ENCODE data around the gene BRIP1. TPM values are rescaled to one million over a fixed set of nuclear protein-coding genes. Genes with fewer than 3 reads are reported as not detected.

The BRIP1 gene
- total RNA-seq, 2 donors from 2014 or later, result 1.5 to 2.3 TPM

- H3K9me3 ChIP-seq (ENCODE audit: control insufficient read depth, low read length, poor library complexity, severe bottlenecking), result no peaks in the 10 kb centered on the region
- Mint-ChIP-seq H3K36me3 (ENCODE audit: low read depth) (no peaks in the 10 kb centered on the region), H3K27me3 (no peaks in the 10 kb centered on the region), H3K27ac (no peak overlapping the region), H3K4me3 (no peak overlapping the region), H3K4me1 (no peaks in the 10 kb centered on the region)
- no peak for ATAC-seq
- DNase-seq, result no peak
Measured at GRCh38 chr17:61717352-61717751, 146.0 kb downstream of the BRIP1 start.

- no peak for DNase-seq
- no peaks in the 10 kb centered on the region for H3K9me3 ChIP-seq (ENCODE audit: control insufficient read depth, low read length, poor library complexity, severe bottlenecking)
- Mint-ChIP-seq H3K4me1 (no peaks in the 10 kb centered on the region), H3K27ac (no peak overlapping the region), H3K36me3 (ENCODE audit: low read depth) (no peaks in the 10 kb centered on the region), H3K4me3 (no peak overlapping the region), H3K27me3 (no peaks in the 10 kb centered on the region)
- ATAC-seq, result no peak
Measured at GRCh38 chr17:61716225-61716829, 147.0 kb downstream of the BRIP1 start.

GRCh38 chr17:61715348-61715747 is 148.0 kb downstream of the BRIP1 start:
- ATAC-seq (no peak), DNase-seq (no peak)
- H3K36me3 Mint-ChIP-seq (ENCODE audit: low read depth), result no peaks in the 10 kb centered on the region
- no peaks in the 10 kb centered on the region for H3K4me1 Mint-ChIP-seq
- H3K4me3 Mint-ChIP-seq, result no peak overlapping the region
- H3K27me3 Mint-ChIP-seq, result no peaks in the 10 kb centered on the region
- H3K27ac Mint-ChIP-seq, result no peak overlapping the region
- no peaks in the 10 kb centered on the region for H3K9me3 ChIP-seq (ENCODE audit: control insufficient read depth, low read length, poor library complexity, severe bottlenecking)

DNA sequence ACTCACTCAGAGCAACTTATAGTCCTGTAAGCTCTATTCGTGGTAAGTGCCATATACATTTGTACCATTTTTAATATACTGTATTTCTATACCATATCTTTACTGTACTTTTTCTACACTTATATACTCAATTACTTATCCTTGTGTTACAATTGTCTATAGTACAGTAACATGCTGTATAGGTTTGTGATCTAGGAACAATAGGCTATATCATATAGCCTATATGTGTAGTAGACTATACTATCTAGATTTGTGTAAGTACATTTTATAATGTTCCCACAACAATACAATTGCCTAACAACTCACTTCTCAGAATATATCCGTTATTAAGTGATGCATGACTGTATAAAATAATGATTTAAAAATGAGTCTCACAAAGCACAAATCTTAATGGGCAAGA is 149.0 kb downstream of the BRIP1 start:
- DNase-seq (no peak), ATAC-seq (no peak)
- no peaks in the 10 kb centered on the region for H3K9me3 ChIP-seq (ENCODE audit: control insufficient read depth, low read length, poor library complexity, severe bottlenecking)
- no peak overlapping the region for H3K4me3 Mint-ChIP-seq
- no peaks in the 10 kb centered on the region for H3K4me1 Mint-ChIP-seq
- H3K36me3 Mint-ChIP-seq (ENCODE audit: low read depth), result no peaks in the 10 kb centered on the region
- no peaks in the 10 kb centered on the region for H3K27me3 Mint-ChIP-seq
- H3K27ac Mint-ChIP-seq, result no peak overlapping the region

DNA sequence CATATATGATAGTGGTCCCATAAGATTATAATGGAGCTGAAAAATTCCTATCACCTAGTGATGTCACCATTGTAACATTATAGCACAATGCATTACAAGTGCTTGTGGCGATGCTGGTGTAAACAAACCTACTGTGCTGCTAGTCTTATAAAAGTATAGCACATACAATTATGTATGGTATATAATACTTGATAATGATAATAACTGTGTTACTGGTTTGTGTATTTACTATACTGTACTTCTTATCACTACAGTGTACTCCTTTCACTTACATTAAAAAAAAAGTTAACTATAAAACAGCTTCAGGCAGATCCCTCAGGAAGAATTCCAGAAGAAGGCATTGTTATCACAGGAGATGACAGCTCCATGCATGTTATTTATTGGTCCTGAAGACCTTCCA is 150.3 kb downstream of the BRIP1 start:
- ATAC-seq (no peak), DNase-seq (no peak)
- Mint-ChIP-seq H3K27me3 (no peaks in the 10 kb centered on the region), H3K4me3 (no peak overlapping the region), H3K4me1 (no peaks in the 10 kb centered on the region), H3K36me3 (ENCODE audit: low read depth) (no peaks in the 10 kb centered on the region), H3K27ac (no peak overlapping the region)
- H3K9me3 ChIP-seq (ENCODE audit: control insufficient read depth, low read length, poor library complexity, severe bottlenecking), result no peaks in the 10 kb centered on the region

- no peaks in the 10 kb centered on the region for H3K36me3 Mint-ChIP-seq (ENCODE audit: low read depth)
- H3K4me3 Mint-ChIP-seq, result no peak overlapping the region
- no peaks in the 10 kb centered on the region for H3K4me1 Mint-ChIP-seq
- H3K27me3 Mint-ChIP-seq, result no peaks in the 10 kb centered on the region
- ATAC-seq (no peak), DNase-seq (no peak)
- H3K9me3 ChIP-seq (ENCODE audit: control insufficient read depth, low read length, poor library complexity, severe bottlenecking), result peaks cover 3% of the 10 kb centered on the region
- H3K27ac Mint-ChIP-seq, result no peak overlapping the region
Measured at GRCh38 chr17:61710546-61710945, 152.8 kb downstream of the BRIP1 start.

GRCh38 chr17:61709567-61709966 is 153.8 kb downstream of the BRIP1 start:
- Mint-ChIP-seq H3K27ac (no peak overlapping the region), H3K4me3 (no peak overlapping the region), H3K4me1 (no peaks in the 10 kb centered on the region), H3K27me3 (no peaks in the 10 kb centered on the region), H3K36me3 (ENCODE audit: low read depth) (no peaks in the 10 kb centered on the region)
- DNase-seq (no peak), ATAC-seq (no peak)
- peaks cover 3% of the 10 kb centered on the region for H3K9me3 ChIP-seq (ENCODE audit: control insufficient read depth, low read length, poor library complexity, severe bottlenecking)

DNA sequence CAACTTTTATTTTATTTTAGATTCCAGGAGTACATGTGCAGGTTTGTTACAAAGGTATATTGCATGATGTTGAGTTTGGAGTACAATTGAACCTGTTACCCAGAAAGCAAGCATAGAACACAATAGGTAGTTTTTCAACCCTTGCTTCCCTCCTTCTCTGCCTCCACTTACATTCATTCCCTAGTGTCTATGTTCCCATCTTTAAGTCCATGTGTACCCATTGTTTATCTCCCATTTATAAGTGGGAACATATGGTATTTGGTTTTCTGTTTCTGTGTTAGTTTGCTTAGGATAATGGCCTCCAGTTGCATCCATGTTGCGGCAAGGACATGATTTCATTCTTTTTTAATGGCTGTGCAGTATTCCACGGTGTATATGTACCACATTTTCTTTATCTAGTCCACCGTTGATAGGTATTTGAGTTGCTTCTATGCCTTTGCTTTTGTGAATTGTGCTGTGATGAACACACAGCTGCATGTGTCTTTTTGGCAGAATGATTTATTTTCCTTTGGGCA is 158.3 kb downstream of the BRIP1 start:
- Mint-ChIP-seq H3K36me3 (ENCODE audit: low read depth) (no peaks in the 10 kb centered on the region), H3K27ac (no peak overlapping the region), H3K4me3 (no peak overlapping the region), H3K4me1 (no peaks in the 10 kb centered on the region), H3K27me3 (no peaks in the 10 kb centered on the region)
- no peak for DNase-seq
- no peak for ATAC-seq
- peaks cover 9% of the 10 kb centered on the region for H3K9me3 ChIP-seq (ENCODE audit: control insufficient read depth, low read length, poor library complexity, severe bottlenecking)

DNA sequence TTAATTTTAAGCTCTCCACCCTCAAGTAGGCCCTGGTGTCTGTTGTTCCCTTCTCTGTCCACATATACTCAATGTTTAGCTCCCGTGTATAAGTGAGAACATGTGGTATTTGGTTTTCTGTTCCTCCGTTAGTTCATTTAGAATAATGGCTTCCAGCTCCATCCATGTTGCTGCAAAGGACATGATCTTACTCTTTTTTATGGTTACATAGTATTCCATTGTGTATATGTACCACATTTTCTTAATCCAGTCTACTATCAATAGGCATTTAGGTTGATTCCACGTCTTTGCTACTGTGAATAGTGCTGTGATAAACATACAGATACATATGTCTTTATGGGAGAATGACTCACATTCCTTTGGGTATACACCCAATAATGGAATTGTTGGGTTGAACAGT is 160.9 kb downstream of the BRIP1 start:
- H3K36me3 Mint-ChIP-seq (ENCODE audit: low read depth), result no peaks in the 10 kb centered on the region
- no peak for DNase-seq
- H3K4me1 Mint-ChIP-seq, result no peaks in the 10 kb centered on the region
- H3K27me3 Mint-ChIP-seq, result no peaks in the 10 kb centered on the region
- H3K9me3 ChIP-seq (ENCODE audit: control insufficient read depth, low read length, poor library complexity, severe bottlenecking), result peaks cover 9% of the 10 kb centered on the region
- no peak overlapping the region for H3K4me3 Mint-ChIP-seq
- no peak overlapping the region for H3K27ac Mint-ChIP-seq
- ATAC-seq, result no peak

- Mint-ChIP-seq H3K4me3 (no peak overlapping the region), H3K27me3 (no peaks in the 10 kb centered on the region), H3K27ac (no peak overlapping the region), H3K36me3 (ENCODE audit: low read depth) (no peaks in the 10 kb centered on the region), H3K4me1 (no peaks in the 10 kb centered on the region)
- ATAC-seq, result no peak
- no peak for DNase-seq
- H3K9me3 ChIP-seq (ENCODE audit: control insufficient read depth, low read length, poor library complexity, severe bottlenecking), result peaks cover 9% of the 10 kb centered on the region
Measured at GRCh38 chr17:61701978-61702377, 161.3 kb downstream of the BRIP1 start.

DNA sequence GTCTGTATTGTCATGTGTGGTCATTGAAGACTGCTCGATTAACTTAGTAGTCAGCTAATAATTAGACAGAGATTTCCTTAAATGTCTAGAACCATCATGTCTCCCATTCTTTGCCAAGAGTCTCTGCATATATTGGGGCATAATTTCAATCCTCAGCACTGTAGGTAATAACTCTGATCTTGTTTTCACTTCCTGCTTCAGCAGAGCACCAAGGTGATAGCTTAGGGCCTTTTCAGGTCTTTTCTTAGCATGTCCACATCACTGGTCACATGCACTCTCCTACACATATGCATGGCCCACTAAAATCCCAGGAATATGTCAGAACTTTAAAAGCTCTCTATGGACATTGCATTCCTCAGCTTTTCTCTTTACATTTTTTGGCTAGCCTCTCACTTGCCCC is 162.0 kb downstream of the BRIP1 start:
- Mint-ChIP-seq H3K36me3 (ENCODE audit: low read depth) (no peaks in the 10 kb centered on the region), H3K4me1 (no peaks in the 10 kb centered on the region), H3K27me3 (no peaks in the 10 kb centered on the region), H3K27ac (no peak overlapping the region), H3K4me3 (no peak overlapping the region)
- peaks cover 6% of the 10 kb centered on the region for H3K9me3 ChIP-seq (ENCODE audit: control insufficient read depth, low read length, poor library complexity, severe bottlenecking)
- ATAC-seq (no peak), DNase-seq (no peak)

- ATAC-seq (no peak), DNase-seq (no peak)
- no peak overlapping the region for H3K27ac Mint-ChIP-seq
- H3K4me3 Mint-ChIP-seq, result no peak overlapping the region
- H3K4me1 Mint-ChIP-seq, result no peaks in the 10 kb centered on the region
- H3K9me3 ChIP-seq (ENCODE audit: control insufficient read depth, low read length, poor library complexity, severe bottlenecking), result peaks cover 6% of the 10 kb centered on the region
- no peaks in the 10 kb centered on the region for H3K27me3 Mint-ChIP-seq
- no peaks in the 10 kb centered on the region for H3K36me3 Mint-ChIP-seq (ENCODE audit: low read depth)
Measured at GRCh38 chr17:61700252-61700651, 163.1 kb downstream of the BRIP1 start.

- ATAC-seq, result no peak
- no peak for DNase-seq
- H3K4me3 Mint-ChIP-seq, result no peak overlapping the region
- no peaks in the 10 kb centered on the region for H3K36me3 Mint-ChIP-seq (ENCODE audit: low read depth)
- H3K27ac Mint-ChIP-seq, result no peak overlapping the region
- peaks cover 6% of the 10 kb centered on the region for H3K9me3 ChIP-seq (ENCODE audit: control insufficient read depth, low read length, poor library complexity, severe bottlenecking)
- H3K27me3 Mint-ChIP-seq, result no peaks in the 10 kb centered on the region
- no peaks in the 10 kb centered on the region for H3K4me1 Mint-ChIP-seq
Measured at GRCh38 chr17:61699694-61700093, 163.6 kb downstream of the BRIP1 start.

- Mint-ChIP-seq H3K36me3 (ENCODE audit: low read depth) (no peaks in the 10 kb centered on the region), H3K4me3 (no peak overlapping the region), H3K4me1 (no peaks in the 10 kb centered on the region), H3K27me3 (no peaks in the 10 kb centered on the region), H3K27ac (no peak overlapping the region)
- no peak for DNase-seq
- H3K9me3 ChIP-seq (ENCODE audit: control insufficient read depth, low read length, poor library complexity, severe bottlenecking), result peaks cover 6% of the 10 kb centered on the region
- no peak for ATAC-seq
Measured at GRCh38 chr17:61699032-61699431, 164.3 kb downstream of the BRIP1 start.

Measured in T-helper 17 cell (primary cell).